GM19035 (cell line): ENCODE data around the gene SEMA4F.
A peak's percentile ranks its signal among the peaks of the same experiment; 100 is the strongest.

ENCODE experiments used
- ATAC-seq: cut with Tn5 transposase; IDR thresholded peaks from one replicate; pipeline ENCODE4 v1.9.1; 2021; ENCODE audit not compliant: unreplicated experiment

The SEMA4F gene

DNA sequence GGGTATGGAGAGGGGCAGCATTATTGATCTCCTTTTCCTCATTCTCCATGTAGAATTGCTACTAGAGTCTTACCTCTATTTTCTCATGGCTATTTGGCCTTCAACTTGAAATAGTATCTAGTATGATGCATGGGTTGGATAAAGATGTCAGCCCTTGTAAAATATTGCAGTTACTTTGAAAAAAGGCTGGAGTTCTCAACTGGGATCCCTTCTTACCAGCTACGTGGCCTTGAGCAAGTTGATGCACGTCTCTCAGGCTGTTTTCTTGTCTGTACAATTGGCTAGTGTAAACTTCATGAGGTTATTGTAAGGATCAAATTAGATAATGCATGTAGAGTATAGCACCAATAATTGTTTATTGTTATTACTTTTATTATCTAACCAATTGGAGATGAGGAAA lies 50.2 kb downstream of the SEMA4F start:
- ATAC-seq, result no peak

DNA sequence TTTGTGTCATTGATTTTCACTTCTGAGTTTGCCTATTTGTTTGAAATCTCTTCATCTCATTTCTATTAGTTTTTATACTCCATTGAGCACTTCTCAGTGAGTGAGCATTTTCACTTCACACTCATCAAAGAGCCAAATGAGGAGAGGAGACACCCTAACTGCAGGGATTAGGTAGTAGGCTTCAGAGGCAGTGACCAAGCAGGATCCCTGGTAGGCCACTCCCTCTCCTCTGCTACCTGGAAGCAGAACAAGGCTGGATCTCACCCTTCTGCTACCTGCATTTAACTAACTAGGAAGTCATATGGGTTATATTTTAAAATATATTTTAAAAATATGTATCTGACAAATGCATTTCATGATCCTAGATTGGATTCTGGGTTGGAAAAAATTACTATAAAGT lies 52.7 kb downstream of the SEMA4F start:
- no peak for ATAC-seq

DNA sequence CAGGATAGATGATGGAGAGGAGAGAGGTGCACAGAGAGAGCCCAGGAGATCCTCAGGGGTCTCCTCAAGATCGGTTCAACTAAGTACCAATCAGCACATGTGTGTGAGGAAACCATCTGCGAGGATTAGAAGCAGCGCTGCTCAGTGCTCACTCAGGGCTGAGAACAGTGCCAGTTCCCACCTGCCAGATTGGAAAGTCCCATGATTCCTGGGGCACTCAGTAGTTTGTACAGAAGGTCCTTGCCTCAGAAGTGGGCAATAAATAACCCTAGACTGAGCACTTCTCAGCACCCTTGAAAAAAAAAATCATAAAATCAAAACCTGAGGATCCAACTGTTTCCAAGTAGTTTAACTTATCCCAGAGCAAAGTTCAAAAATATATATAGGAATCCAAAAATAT lies 53.8 kb downstream of the SEMA4F start:
- ATAC-seq, result no peak

DNA sequence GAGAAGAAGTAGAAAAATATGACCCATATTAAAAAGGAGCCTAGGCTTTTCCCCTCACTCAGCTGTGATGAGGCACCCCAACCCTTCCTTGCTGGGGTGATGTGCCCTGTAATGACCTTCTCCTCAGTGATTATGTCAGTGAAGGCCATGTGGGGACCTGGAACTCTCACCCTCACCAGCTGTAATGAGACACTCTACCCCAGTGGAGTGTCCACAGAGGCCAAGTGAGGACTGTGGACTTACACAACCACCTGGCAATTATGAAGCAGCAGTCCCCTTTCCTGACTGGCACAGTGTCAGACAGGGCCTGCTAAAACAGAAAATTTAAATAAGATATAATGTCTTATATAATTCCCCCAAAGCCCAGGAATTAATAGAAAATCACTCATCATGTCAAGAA lies 54.2 kb downstream of the SEMA4F start:
- ATAC-seq, result no peak

DNA sequence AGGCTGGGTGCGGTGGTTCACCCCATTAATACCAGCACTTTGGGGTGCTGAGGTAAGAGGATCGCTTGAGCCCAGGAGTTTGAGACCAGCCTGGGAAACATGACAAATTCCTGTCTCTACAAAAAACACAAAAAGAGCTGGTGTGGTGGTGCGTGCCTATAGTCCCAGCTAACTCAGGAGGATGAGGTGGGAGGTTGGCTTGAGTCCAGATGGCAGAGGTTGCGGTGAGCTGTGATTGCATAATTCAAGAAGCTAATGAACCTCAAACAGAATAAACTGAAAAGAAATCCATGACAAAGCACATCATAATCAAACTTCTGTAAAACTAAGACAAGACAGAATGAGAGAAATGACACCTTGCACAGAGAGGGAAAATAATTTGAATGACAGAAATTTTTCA lies 54.8 kb downstream of the SEMA4F start:
- ATAC-seq, result no peak

DNA sequence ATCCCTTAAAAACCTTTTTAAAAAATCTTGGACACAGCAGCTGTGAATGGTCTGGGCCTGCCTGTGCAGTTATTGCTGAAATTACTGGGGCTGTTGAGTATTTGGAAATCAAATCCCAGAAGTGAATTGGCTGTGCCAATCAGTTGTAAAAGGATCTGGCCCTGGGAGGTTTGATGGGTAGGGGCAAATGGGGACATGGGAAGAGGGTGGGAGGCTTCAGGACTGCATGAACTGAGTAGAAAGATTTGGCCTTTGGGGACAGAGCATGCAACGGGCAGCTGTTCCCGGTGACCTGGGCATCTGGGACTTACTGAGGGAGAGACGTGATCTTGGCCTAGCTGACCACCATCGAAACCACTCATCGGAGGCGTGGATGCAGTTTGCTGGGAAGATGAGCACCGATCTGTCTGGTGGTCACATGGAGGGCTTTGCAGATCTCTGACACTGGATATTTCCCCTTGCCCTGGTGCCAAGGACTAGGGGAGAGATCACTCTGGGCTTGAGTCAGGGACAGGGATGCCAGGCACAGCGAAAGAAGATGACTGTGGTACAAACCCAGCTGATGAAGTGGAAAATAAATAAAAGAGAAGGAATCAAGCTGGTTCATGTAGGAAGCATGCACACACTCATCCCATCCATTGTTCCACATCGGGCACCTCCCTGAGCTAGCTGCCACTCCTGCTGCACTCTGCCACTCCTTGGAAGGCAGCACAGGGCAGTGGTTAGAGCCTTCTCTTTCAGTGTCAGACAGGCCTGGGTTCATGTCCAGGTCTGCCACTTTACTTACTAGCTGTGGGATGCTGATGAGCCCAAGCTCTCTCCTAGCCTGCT lies 58.4 kb downstream of the SEMA4F start:
- no peak for ATAC-seq

DNA sequence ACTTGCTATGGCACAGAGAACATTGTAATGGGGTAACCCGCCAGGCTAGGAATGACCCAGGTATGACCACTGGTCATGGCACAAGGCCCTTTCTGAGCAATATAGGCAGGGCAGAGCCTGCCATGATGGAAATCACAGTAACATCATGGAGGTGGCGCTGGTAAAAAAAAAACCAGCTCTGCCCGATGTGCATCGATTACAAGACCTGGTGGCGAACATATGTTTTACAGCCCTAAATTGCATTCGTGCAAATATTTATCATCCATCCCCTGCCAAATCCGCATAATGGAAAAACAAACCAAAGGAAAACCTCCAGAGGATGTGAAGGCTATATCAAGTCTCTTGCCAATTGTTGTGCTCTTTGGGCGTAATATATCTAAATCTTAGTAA lies 60.6 kb downstream of the SEMA4F start:
- ATAC-seq, result no peak

DNA sequence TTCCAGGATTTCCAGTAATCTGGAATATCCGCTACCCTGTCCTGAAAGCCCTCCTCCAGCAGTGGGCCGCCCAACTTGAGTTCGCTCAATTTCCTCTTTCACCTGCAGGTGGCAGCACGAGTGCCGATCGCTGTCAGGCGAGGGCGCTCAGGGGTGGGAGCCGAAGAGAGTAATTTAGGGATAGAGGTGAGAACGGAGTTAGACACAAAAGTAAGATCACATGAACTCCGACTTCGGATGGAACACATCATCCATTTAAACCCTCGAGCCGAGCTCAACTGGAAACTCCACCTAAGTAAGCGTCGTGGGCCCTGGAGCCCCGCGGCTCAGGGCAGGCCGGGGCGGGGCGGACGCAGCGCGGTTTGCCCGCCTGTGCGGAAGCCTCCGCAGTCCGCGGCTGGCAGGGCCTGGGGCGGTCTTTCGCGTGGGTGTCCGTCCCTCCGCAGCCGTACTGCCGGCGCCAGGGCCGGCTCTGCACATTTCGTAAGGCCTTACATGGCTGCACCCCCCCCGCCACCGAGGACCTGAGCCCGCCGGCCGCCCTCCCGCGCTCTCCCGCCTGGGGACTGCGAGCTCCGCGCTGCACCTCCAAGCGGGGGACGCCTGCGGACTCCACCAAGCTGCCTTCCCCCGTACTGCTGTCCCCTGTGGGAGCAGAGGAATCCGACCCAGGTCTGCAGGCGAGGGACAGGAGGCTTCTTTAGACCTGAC lies 61.2 kb downstream of the SEMA4F start:
- peak; percentile 95 for ATAC-seq

DNA sequence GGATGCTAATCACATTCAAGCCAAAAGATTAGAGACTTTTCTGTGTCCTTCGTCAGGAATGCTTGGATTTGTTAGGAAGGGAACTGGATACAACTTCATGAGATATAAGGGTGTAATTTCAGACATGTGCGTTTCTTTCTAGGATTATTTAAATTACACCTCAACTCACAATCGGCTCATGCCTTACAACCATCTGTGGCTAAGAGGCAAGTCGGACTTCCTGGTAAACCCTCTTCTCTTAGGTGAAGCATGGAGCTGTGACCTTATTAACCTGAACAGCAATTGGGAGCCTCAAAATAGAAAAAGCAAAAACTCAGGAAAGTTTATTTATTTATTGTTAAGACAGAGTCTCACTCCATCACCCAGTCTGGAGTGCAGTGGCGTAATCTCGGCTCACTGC lies 61.8 kb downstream of the SEMA4F start:
- ATAC-seq, result no peak

DNA sequence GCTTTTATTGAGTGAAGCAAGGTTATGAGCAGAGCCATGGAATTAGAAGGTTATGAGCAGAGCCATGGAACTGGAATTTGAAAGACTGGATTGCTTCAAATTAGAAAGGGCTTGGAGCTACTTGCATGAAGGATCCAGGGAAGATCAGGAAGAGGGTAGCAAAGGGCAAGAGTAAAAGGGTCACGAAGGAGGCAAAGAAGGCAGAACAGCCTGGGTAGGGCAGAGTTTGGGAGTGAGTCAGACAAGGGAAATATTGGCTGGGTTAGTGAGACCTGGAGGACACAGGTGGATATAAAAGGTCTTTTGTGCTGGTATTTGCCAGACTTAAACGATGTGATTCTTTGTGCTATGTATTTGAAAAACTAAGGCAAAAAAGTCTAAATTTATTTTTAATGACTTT lies 65.0 kb downstream of the SEMA4F start:
- ATAC-seq, result no peak

DNA sequence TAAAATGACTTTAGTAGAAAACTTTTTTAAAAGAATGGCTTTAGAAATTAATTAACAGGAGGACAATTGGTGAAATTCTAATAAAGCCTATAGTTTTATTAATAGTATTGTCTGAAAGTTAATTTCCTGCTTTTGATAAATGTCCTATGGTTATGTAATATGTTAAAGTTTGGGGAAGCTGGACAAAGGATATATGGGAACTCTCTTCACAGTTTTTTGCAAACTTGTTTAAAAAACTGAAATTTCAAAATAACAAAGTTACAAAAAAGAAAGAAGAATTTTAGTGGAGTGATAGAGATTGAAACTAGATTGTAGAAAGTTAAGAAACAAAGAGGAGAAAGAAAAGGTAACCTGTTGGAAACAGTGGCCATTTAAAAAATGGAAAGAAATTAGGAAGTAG lies 67.3 kb downstream of the SEMA4F start:
- no peak for ATAC-seq

DNA sequence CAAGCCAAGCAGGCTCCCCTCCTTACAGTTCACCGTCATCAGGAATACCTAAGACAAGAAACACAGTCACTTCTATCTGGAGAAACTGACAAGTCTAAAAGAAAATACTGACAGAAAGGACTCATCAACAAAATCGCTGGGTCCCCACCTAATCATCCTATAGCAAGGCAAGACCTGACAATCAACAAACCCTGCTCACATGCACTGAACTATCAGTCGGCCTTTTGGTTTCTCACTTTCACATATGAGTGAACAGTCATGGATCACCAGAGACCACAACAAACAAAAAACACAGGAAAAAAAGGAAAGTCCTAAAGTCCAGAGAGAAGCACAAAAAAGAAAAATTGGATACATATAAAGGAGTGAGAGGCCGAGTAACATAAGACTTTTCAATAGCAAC lies 70.4 kb downstream of the SEMA4F start:
- no peak for ATAC-seq

DNA sequence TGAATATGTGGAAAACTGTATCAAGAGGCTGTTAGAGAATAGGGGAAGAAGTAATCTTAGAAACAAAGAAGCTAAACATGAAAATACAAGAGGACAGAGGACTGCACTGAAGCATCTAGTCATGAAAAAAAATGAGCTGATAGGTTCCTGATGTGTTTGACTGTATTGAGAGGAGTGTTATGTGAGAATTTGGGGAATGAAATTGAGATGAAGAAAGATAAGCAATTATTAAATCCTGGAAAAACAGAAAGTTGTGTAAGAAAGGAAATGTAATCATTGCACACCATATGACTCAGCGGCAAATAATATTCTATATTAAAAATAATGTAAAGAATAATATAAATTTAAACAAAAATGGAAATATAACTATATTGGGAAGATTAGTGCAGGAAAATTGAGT lies 71.2 kb downstream of the SEMA4F start:
- no peak for ATAC-seq

DNA sequence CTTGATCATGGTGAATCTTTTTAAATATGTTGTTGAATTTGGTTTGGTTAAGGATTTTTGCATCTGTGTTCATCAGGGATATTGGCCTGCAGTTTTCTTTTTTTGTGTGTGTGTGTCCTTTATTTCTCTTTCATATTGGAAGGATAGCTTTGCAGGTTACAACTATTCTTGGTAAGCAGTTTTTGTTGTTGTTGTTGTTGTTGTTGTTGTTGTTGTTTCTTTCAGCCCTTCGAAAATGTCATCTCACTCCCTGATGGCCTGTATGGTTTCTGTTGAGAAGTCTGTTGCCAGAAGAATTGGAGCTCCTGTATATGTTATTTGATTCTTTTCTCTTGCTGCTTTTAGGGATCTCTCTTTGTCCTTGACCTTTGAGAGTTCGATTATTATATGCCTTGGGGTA lies 74.8 kb downstream of the SEMA4F start:
- ATAC-seq, result no peak

DNA sequence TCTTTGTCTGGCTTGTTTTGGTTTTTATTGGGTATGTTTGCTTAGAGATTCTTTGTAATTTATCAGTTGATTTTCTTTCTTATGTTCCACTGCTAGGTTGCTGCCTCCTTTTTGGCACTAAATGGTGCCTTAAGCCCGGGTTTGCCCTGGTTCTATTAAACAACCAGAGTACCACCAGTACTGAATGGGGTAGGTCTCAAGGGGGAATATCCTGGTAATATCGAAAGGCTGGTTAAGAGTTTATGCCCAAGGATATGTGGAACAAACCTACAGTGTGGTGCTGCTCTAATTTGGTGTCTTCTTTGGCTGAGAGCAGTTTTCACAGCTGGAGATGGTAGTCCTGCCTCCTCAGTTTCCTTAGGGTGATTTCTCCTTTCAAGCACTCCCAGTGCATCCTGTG lies 76.5 kb downstream of the SEMA4F start:
- ATAC-seq, result no peak
